ENCODE data around the gene SHISAL2A.

The SHISAL2A gene

DNA sequence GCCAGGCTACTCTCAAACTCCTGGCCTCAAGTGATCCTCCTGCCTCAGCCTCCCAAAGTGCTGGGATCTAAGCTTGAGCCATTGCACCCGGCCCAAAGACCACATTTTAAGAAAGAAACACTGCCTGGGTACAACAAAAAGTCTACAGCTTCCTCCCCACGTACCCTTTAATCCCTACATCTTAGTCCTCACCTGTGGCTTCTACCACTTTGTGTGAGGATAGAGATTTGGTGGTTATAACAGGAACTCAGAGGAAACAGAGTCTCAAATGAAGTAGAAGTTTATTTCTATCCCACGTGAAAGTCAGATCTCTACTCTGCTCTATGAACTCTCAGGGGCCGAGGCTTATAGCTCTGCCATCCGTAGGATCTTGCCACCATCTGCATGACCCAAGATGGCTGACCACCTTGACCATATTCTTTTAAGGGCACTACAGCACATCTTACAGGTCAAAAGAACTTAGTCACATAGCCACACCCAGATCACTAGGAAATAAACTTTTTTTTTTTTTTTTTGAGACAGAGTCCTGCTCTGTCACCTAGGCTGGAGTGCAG lies 17.4 kb upstream of the SHISAL2A start:
- DNase-seq, result no peak

DNA sequence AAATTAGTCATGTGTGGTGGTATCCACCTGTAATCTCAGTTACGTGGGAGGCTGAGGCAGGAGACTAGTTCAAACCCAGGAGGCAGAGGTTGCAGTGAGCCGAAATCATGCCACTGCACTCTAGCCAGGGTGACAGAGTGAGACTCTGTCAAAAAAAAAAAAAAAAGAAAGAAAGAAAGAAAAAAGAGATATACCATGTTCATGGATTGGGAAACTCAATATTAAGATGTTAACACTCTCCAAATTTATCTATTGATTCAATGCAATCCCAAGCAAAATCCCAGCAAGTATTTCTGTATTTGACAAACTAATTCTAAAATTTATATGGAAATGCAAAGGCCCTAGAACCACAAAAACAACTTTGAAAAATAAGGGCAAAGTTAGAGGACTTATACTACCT lies 11.0 kb upstream of the SHISAL2A start:
- no peak for DNase-seq

DNA sequence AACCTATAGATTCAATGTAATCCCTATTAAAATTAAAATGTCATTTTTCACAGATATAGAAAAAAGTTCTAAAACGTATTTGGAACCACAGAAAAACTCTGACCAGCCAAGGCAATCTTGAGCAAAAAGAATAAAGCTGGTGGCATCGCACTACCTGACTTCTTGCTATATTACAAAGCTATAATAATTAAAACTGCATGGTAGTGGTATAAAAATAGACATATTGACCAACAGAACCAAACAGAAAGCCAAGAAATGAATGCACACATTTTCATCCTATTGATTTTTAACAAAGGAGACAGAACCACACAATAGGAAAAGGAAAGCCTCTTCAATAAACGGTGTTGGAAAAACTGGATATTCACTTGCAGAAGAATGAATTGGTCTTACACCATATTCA lies 9.2 kb upstream of the SHISAL2A start:
- DNase-seq, result no peak

DNA sequence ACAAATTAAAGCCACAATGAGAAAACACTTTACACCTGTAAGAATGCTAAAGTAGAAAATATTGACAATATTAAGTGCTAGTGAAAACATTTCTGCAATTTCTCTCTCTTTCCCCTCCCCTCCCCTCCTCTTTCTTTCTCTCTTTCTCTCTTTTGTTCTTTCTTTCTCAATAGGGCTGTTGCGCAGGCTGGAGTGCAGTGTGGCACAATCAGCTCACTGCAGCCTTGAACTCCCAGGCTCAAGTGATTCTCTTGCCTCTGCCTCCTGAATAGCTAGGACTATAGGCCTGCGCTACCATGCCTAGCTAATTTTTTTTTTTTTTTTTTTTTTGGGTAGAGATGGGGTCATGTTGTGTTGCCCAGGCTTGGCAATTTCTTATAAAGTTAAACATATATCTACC lies 5.9 kb upstream of the SHISAL2A start:
- DNase-seq, result no peak

DNA sequence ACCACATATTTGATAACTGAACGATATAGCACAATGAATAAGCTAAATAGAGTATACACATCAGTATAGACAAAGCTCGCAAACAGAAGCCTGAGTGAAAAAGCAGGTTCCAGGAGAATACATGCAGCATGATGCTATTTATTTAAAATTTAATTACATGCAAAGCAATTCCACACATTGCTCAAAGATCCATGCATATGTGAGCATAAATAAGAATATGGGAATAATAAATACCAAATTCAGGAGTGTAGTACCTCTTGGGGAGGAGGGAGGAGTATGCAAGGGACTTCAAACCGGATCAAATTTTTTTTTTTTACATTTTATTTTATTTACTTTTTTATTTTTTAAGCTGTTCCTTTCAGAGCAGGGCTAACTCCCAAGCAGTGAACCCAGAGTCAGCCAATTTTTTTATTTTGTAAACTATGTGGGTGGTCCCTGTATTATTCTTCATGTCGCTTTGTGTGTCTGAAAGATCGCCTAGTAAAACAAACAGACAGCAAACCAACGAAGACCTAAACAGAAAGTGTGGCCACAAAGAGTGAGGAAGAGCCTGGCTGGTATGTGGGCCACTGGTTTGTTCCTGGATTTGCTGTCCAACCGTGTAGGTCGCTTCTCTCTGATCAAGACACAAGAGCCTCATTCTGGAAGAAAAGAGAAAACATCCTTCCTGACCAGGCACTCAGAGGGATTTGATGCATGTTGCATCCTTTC lies 4.2 kb upstream of the SHISAL2A start:
- no peak for DNase-seq

DNA sequence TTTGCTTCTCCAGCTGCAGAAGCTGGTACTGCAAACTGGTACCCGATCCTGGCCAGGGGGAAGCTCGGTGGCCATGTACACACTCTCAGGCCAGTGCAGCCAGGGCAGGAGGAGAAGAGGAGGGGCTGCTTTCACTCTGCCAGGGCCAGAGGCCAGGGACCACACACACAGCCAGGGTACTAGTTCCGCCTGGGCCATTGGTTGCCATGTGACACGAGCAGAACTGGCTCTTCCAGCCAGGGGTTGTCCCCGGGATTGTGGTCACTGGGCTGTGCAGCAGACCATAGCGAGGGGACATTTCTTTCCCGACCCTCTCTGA lies 3.7 kb upstream of the SHISAL2A start:
- DNase-seq, result peak in 42 of 51 donors; percentile 8 to 83 (median 50)

DNA sequence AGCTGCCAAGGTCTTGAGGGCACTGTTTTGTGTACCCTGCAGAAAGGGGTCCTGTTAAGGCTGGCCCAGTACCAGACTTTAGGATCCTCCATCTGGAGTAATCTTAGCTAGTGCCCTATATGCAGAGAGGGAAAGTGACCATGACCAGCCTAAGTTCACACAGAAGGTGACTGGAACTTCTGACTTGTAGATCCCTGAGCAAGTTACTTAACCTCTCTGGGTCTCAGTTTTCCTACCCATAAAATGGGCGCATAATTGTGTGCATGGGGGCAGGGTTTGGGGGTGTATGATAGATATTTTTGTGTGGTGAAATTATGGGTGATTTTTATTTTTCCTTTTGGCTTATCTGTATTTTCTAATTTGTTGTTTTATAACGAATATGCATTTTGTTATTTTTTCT lies 3.3 kb upstream of the SHISAL2A start:
- DNase-seq, result no peak

DNA sequence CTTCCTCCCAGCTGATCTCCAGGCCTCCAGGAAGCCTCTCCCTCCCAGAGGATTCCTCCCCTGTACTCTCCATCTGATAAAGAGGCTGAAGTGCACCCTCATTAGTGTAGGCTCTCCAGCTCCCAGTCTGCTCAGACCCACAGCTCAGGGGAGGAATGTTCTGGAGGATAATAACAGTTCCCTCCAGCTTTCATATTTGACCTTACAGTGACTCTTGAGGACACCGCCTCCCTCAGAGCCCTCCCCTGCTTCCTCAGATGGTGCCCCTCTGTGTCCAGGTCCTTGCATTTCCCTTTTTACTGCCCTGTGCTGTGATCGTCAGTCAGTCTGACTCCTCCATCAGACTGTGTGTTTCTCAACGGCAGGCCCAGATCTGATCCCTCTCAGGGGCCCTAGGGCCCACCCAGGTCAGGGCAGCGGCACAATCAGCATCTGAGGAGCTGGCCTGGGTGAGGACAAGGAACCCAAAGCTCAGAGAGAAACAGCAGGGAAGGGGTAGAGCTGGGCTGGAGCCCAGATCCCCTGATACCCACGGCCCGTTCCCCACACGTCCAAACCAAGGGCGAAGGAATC lies 1.1 kb upstream of the SHISAL2A start:
- DNase-seq, result peak in 1 of 51 donors; percentile 15

DNA sequence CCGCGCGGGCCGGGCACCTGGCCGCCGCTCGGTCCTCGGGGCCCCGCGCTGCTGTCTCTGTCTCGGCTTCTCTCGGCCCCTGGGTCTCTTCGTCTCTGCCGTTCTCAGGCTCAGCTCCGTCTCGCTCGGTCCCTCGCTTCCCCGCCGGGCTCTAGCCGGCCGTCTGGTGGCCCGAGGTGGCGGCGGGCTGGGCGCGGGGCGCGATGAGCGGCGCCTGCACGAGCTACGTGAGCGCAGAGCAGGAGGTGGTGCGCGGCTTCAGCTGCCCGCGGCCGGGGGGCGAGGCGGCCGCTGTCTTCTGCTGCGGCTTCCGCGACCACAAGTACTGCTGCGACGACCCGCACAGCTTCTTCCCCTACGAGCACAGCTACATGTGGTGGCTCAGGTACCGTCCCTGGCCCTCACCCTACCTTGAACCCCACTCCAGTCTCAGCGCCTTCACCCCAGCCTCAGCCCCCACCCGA lies 355 bp downstream of the SHISAL2A start:
- DNase-seq, result peak in 1 of 51 donors; percentile 42

DNA sequence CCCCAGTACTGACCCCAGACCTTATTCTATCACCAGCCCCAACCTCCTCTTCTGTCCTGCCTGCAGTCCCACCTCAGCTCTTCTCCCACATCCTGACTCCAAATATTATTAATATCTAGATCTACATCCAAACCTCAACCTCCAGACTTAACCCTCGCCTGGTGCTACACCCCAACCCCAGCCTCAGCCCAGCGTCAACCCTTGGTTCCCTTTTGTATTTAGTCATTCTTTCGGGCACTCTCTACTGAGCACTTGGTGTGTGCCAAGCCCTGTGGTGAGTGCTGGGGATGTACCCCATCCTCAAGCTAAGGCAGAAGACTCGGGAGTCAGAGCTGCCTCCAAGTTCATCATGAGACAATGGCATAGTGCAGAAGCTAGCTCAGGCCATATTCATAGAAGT lies 1.1 kb downstream of the SHISAL2A start:
- no peak for DNase-seq

DNA sequence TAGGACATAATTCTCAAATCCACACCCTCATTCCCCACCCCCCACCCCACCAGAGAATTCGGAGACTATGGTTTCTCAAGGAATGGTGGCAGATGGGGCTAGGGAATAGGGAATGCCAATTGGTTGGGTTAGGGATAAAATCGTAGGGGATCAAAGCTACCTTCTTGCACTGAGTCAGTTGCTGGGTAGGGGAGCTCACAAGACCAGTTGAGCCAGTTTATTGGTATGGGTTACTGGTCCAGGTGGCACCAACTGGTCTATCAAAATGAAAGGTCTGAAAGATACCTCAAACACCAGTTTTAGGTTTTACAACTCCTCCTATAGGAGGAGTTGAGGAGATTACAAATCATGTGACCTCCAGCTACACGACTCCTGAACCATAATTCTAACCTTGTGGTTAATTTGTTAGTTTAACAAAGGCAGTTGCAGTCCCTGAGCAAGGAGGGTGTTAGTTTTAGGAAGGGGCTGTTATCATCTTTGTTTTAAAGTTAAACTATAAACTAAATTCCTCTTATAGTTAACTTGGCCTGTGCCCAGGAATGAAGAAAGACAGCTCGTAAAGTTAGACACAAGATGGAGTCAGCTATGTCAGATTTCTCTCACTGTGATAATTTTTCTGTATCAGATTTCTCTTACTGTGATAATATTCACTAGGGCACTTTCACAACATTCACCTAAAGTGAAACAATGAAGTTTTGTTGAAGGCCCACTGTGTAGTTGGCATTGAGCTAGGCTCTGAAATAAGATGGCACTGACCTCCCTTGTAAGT lies 2.5 kb downstream of the SHISAL2A start:
- no peak for DNase-seq

DNA sequence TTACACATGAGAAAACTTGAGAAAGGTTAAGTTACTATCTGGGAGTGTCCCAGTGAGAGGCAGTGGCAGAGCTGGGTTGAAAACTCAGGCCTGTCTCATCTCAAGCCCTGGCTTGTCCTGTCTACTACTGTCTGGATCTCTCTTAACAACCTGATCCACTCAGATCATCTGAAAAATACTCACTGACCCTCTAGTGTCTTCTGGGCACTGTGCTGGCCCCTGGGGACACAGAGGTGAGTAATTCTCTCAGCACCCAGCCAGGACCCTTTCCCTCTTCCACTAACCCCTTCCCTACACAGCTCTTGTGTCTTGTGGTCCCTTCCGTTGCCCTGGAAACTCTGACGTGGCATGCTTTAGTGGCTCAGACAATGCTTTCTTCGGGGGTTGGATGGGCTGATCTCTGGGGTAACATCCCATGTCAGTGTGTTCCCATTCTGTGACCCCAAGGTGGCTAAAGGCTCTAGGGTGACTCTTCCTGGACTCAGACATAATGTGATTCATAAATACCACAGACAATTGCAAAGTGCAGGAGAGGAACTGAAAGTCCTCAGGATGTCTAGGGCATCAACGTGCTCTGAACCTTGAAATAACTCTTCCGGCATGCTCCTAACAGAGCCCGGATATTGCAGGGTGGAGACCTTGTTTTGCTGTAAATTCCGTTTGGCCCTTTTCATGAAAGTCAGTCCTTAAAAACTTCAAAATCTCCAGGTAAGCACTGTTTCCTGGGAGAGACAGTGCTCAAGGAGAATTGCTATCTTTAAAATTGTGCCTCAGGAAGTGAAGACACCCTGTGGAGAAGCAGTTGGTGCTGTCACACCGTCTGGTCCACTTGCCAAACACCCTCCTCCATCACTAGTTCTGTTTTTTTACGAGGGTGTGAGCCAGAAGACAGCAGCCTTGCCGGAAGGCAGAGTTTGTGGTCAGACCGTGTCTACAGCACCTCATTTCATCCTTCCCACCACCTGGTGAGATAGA lies 4.0 kb downstream of the SHISAL2A start:
- peak in 1 of 51 donors; percentile 26 for DNase-seq

DNA sequence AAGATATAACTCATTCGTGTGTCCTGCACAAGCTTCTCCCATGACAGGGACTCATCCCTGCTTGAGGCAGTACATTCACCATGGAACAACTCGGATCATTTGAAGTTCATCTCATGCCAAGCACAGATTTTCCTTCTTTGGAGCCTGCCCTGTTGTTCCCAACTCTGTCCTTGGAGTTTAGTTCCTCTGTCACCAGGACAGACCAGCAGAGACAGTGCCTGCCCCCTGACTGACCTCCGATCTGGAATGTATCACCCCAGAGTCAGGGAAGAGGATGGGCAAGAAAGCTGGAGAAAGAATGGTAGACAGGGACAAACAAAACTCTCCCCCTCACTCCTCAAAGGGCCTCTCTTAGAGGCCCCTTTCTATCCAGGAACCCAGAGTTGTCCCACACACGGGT lies 5.0 kb downstream of the SHISAL2A start:
- no peak for DNase-seq

DNA sequence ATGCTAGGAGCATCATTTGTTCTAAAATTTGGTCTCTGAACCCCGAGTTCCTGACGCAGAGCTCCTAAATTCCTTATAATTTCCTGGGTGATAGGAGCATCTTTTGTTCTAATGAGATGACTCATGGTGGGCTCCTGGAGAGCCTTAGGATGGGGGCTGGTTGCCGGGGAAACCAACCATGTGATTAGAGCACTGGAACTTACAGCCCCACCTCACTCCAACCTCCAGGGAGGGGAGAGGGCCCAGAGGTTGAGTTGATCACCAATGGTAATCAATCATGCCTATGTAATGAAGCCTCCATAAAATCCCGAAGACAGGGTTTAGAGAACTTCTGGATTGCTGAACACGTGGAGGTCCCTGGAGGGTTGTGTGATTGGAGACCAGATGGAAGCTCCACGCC lies 7.7 kb downstream of the SHISAL2A start:
- no peak for DNase-seq

DNA sequence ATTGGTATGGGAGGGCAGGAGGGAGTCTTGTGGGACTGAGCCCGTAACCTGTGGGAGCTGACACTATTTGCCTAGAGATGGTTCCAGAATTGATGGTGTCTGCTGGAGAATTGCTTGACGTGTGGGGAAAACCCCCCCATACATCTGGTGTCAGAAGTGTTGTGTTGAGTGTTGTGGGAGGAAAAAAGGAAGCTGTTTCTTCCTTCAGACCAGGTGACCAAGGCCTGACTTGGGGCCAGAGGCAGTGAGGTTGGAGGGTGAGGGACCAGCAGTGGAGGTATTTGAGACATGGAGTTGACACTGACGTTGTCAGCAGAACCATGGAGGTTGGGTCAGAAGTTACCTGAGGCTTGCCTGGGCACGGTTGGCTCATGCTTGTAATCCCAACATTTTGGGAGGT lies 8.3 kb downstream of the SHISAL2A start:
- no peak for DNase-seq

DNA sequence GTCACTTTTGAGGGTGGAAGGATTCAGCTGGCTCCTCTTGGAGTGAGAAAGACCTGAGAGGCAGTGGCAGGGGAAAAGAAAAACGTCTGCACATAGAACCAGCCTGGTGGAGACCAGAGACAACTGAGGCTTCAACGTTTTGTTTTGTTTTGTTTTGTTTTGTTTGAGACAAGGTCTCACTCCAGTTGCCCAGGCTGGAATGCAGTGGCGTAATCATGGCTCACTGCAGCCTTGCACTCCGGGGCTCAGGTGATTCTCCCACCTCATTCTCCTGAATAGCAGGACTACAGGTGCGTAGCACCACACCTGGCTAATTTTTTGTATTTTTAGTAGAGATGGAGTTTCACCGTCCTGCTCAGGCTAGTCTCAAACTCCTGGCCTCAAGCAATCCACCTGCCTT lies 12.3 kb downstream of the SHISAL2A start:
- no peak for DNase-seq

DNA sequence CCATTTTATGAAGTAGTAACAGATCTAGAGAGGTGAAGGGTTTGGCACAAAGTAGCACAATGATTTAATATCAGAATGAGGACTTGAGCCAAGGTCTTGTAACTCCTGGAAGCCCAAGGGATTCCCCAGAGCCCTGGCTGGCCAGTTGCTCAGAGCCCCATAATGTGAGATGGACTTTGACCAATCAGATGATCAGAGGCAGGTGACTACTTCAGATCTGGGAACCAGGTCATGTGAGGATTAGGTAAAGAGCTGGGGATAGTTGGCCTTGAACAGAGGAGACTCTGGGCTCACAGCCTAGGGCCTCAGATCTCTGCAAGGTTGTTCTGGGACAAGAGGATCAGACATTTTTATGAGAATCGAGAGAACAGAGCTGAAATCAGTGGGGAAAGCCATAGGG lies 18.9 kb downstream of the SHISAL2A start:
- no peak for DNase-seq

DNA sequence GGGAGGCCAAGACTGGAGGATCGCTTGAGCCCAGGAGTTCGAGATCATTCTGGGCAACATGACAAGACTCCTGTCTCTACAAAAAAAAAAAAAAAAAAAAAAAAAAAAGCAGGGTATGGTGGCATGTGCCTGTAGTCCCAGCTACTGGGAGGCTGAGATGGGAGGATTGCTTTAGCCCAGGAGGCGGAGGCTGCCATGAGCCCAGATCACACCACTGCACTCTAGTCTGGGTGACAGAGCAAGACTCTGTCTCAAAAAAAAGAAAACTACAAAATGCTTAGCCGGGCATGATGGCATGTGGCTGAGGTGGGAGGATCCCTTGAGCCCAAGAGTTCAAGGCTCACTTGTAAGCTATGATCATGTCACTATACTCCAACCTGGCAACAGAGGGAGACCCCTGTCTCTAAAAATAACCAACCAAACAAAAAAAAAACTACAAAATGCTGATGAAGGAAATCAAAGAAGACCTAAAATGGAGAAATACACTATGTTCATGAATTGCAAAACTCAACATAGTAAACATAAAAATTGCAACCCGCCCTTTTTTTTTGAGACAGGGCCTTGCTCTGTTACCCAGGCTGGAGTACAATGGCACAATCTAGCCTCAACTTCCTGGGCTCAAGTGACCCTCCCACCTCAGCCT lies 20.4 kb downstream of the SHISAL2A start:
- no peak for DNase-seq

DNA sequence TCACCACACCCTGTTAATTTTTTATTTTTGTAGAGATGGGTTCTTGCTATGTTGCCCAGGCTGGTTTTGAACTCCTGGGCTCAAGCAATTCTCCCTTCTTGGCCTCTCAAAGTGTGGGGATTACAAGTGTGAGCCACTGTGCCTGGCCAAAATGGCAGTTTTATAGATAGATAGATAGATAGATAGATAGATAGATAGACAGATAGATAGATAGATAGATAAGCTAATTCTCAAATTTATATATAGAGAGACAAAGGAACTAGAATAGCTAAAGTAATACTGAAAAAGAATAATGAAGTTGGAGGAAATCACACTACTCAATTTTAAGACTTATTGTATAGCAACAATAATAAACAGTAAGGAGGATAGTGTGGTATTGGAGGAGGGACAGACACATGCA lies 21.1 kb downstream of the SHISAL2A start:
- DNase-seq, result no peak

DNA sequence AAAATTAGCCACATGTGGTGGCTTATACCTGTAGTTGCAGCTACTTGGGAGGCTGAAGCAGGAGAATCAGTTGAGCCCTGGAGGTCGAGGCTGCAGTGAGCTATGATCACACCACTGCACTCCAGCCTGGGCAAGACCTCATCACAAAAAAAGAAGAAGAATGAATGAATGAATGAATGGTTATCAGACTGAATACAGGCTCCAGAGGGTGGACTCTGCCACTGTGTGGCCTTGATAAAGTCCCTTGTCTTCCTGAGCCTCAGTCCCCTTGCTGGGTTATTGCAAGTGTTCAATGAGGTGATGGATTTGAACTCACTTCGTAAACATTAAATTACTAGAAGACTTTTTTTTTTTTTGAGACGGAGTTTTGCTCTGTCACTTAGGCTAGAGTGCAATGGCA lies 24.7 kb downstream of the SHISAL2A start:
- DNase-seq, result no peak

DNA sequence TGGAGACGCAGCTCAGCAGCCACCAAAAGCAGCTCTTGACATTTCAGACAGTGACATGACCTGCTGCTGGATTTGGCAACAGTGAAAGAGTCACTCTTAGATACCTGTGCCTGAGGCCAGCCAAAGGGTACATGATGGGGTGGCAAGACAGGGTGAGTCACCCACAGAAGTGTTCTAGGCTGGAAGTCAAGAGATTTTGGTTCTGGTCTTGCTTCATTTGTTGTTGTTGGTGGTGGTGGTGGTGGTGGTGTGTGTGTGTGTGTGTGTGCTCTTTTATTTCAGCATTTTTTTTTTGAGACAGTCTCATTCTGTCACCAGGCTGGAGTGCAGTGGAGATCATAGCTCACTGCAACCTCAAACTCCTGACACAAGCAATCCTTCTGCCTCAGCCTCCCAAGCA lies 25.8 kb downstream of the SHISAL2A start:
- DNase-seq, result no peak
